ENCODE measurements around the gene DCC.

Gene DCC

GRCh38 chr18:53169346-53169745, 829.3 kb downstream of the DCC start:
- no peak for DNase-seq

- no peak for DNase-seq
These were observed 851.6 kb downstream of the DCC start for GRCh38 chr18:53191634-53192033.

- no peak for DNase-seq
These were observed 853.9 kb downstream of the DCC start for GRCh38 chr18:53193870-53194269.

- DNase-seq: peak in 1 of 51 donors; percentile 6
These were observed 879.9 kb downstream of the DCC start for GRCh38 chr18:53219853-53220252.

- DNase-seq: no peak
These were observed 884.3 kb downstream of the DCC start for GRCh38 chr18:53224128-53224778.

GRCh38 chr18:53225567-53226325, 885.7 kb downstream of the DCC start:
- DNase-seq: no peak

GRCh38 chr18:53234610-53235009, 894.6 kb downstream of the DCC start:
- DNase-seq: no peak

- no peak for DNase-seq
These were observed 901.2 kb downstream of the DCC start for GRCh38 chr18:53241161-53241560.

GRCh38 chr18:53253789-53254188, 913.8 kb downstream of the DCC start:
- no peak for DNase-seq

- no peak for DNase-seq
These were observed 914.3 kb downstream of the DCC start for GRCh38 chr18:53254265-53254664.

- DNase-seq: no peak
These were observed 921.2 kb downstream of the DCC start for GRCh38 chr18:53261241-53261640.

- no peak for DNase-seq
These were observed 926.9 kb downstream of the DCC start for GRCh38 chr18:53266850-53267249.

GRCh38 chr18:53268455-53268854, 928.5 kb downstream of the DCC start:
- no peak for DNase-seq

GRCh38 chr18:53281406-53281805, 941.4 kb downstream of the DCC start:
- no peak for DNase-seq

GRCh38 chr18:53283708-53284107, 943.7 kb downstream of the DCC start:
- DNase-seq: no peak

GRCh38 chr18:53305461-53305860, 965.5 kb downstream of the DCC start:
- no peak for DNase-seq

- no peak for DNase-seq
These were observed 979.6 kb downstream of the DCC start for GRCh38 chr18:53319628-53320027.

GRCh38 chr18:53322163-53322562, 982.2 kb downstream of the DCC start:
- DNase-seq: no peak

- DNase-seq: no peak
These were observed 984.4 kb downstream of the DCC start for GRCh38 chr18:53324353-53324752.

GRCh38 chr18:53360501-53361443, 1020.8 kb downstream of the DCC start:
- no peak for DNase-seq

- no peak for DNase-seq
These were observed 1035.6 kb downstream of the DCC start for GRCh38 chr18:53375621-53376020.

GRCh38 chr18:53380063-53380639, 1040.2 kb downstream of the DCC start:
- peak in 2 of 51 donors; percentile 26 to 67 for DNase-seq

Measured in hypothalamus (tissue), 51 donors.